ENCODE data around the gene ZNF789. TPM values are rescaled to one million over a fixed set of nuclear protein-coding genes. Genes with fewer than 3 reads are reported as not detected.
"Not testable (repeated sequence)": the region's sequence is repeated elsewhere in the genome, so short reads cannot be mapped to it uniquely, and the experiment has no call there.

ZNF789 gene
- total RNA-seq, 4 donors from 2014 or later = 23.8 to 44.8 (median 36.8) TPM

DNA sequence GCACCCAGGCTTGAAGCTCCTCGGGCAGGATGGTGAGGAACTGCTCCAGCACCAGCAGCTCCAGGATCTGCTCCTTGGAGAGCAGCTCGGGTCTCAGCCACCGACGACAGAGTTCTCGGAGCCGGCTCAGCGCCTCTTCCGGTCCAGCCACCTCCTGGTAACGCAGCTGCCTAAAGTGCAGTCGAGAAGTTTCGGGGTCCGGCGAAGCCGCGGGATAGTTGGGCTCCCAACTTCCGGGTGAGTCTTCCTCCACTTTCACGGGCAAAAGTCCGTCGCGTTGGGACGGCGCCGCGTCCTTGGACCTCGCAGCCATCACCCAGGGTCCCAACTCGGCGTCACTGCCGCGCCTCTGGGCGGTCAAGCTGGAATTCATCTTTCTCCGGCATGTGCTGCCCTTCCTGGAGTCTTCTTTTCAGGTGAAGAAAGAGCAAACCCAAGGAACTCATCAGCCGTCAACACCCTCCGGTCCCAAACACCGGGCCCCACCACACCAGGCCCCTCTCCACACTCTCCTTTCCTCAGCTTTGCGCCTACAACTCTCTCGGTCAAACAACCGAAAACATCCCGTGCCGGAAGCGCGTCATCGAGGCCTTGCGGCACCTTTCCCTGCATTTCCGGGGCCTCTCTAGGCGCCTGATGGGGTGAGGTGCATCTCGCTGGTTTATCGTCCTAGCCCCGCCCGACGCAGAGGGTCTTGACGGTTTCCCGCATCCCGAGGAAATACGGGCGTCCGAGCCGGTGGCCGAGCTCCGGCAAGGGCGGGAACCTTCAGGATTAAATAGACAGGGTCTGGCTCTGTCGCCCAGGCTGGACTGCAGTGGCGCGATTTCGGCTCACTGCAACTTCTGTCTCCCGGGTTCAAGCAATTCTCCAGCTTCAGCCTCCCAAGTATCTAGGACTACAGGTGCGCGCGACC lies 27.3 kb downstream of the ZNF789 start, which contains the start of gene ZNF394:
ZNF394 (minus strand) TSS at position 561 of the 916 bp plus-strand sequence; CDS start at position 373, 188 bp downstream.
- Histone ChIP-seq H3K27ac (peak within 1 kb of the TSS; percentile 93 to 99 (median 98)), H3K36me3 (peaks cover 0 to 18% (median 0%) of the 10 kb centered on the region in 3 donors), H3K4me1 (peaks cover 2 to 26% (median 13%) of the 10 kb centered on the region in 4 donors), H3K9me3 (peaks cover 0 to 3% (median 0%) of the 10 kb centered on the region in 4 donors), H3K27me3 (no peaks in the 10 kb centered on the region), H3K4me3 (peak within 1 kb of the TSS; percentile 73 to 98 (median 86))
- DNase-seq = peak; percentile 92 to 97 (median 94)
- peak; percentile 71 to 73 for TF ChIP-seq POLR2A (IDR thresholded peaks at IDR 0.05)
- TF ChIP-seq, protein P1, sequence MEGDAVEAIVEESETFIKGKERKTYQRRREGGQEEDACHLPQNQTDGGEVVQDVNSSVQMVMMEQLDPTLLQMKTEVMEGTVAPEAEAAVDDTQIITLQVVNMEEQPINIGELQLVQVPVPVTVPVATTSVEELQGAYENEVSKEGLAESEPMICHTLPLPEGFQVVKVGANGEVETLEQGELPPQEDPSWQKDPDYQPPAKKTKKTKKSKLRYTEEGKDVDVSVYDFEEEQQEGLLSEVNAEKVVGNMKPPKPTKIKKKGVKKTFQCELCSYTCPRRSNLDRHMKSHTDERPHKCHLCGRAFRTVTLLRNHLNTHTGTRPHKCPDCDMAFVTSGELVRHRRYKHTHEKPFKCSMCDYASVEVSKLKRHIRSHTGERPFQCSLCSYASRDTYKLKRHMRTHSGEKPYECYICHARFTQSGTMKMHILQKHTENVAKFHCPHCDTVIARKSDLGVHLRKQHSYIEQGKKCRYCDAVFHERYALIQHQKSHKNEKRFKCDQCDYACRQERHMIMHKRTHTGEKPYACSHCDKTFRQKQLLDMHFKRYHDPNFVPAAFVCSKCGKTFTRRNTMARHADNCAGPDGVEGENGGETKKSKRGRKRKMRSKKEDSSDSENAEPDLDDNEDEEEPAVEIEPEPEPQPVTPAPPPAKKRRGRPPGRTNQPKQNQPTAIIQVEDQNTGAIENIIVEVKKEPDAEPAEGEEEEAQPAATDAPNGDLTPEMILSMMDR (IDR thresholded peaks at IDR 0.05) = peak in 1 of 6 experiments; percentile 10

DNA sequence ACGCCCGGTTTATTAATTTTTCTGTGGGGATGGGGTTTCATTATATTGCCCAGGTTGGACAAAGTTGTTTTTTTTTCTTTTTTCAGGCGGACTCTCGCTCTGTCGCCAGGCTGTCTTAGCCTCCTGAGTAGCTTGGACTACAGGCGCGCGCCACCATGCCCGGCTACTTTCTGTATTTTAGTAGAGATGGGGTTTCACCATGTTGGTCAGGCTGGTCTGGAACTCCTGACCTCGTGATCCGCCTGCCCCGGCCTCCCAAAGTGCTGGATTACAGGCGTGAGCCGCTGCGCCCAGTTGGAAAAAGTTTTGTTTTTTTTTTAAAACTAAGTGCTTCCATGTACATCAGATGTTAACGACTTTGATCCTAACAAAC lies 27.9 kb downstream of the ZNF789 start:
- TF ChIP-seq, protein P1 (IDR thresholded peaks at IDR 0.05) = no peak
- TF ChIP-seq POLR2A (IDR thresholded peaks at IDR 0.05) = no peak
- Histone ChIP-seq H3K27me3 (no peaks in the 10 kb centered on the region), H3K4me3 (peak overlapping the region; percentile 73 to 98 (median 86)), H3K9me3 (no peaks in the 10 kb centered on the region), H3K4me1 (peaks cover 2 to 28% (median 14%) of the 10 kb centered on the region in 4 donors), H3K36me3 (peaks cover 0 to 11% (median 0%) of the 10 kb centered on the region in 3 donors), H3K27ac (peak overlapping the region; percentile 93 to 99 (median 98))
- DNase-seq = no peak

DNA sequence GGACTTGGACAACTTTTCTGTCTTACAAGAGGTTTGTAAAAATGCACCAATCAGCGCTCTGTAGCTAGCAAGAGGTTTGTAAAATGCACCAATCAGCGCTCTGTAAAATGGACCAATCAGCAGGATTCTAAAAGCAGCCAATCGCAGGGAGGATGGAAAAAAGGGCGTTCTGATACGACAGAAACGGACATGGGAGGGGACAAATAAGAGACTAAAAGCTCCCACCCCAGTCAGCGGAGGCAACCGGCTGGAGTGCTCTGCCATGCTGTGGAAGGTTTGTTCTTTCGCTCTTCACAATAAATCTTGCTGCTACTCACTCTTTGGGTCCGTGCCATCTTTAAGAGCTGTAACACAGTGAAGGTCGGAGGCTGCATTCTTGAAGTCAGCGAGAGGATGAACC lies 28.5 kb downstream of the ZNF789 start:
- not testable (repeated sequence) for H3K36me3 ChIP-seq, H3K9me3 ChIP-seq, H3K27me3 ChIP-seq, H3K4me3 ChIP-seq, DNase-seq, H3K27ac ChIP-seq
- peaks cover 2 to 34% (median 17%) of the 10 kb centered on the region in 4 donors for H3K4me1 ChIP-seq

DNA sequence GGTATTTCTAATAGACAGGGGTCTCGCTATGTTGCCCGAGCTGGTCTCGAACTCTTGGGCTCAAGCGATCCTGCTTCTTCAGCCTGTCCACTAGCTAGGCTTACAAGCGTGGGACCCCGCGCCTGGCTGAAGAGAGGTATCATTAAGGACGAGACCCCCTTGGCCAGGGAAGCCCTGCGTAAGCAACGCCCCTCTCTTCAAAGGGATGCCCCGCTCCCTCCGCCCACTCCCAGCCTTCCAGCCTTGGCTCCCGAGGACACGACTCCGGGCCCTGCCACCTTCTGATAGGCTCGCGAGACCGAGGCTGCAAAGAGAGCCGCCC lies 31.6 kb downstream of the ZNF789 start:
- TF ChIP-seq, protein P1 (IDR thresholded peaks at IDR 0.05) = no peak
- no peak for TF ChIP-seq POLR2A (IDR thresholded peaks at IDR 0.05)
- peaks cover 0 to 33% (median 8%) of the 10 kb centered on the region in 4 donors for H3K4me1 ChIP-seq
- H3K9me3 ChIP-seq = no peaks in the 10 kb centered on the region
- DNase-seq = no peak
- H3K4me3 ChIP-seq = peak overlapping the region; percentile 62 to 81 (median 78)
- peak overlapping the region; percentile 86 to 94 (median 90) for H3K27ac ChIP-seq
- H3K27me3 ChIP-seq = no peaks in the 10 kb centered on the region
- no peaks in the 10 kb centered on the region for H3K36me3 ChIP-seq

DNA sequence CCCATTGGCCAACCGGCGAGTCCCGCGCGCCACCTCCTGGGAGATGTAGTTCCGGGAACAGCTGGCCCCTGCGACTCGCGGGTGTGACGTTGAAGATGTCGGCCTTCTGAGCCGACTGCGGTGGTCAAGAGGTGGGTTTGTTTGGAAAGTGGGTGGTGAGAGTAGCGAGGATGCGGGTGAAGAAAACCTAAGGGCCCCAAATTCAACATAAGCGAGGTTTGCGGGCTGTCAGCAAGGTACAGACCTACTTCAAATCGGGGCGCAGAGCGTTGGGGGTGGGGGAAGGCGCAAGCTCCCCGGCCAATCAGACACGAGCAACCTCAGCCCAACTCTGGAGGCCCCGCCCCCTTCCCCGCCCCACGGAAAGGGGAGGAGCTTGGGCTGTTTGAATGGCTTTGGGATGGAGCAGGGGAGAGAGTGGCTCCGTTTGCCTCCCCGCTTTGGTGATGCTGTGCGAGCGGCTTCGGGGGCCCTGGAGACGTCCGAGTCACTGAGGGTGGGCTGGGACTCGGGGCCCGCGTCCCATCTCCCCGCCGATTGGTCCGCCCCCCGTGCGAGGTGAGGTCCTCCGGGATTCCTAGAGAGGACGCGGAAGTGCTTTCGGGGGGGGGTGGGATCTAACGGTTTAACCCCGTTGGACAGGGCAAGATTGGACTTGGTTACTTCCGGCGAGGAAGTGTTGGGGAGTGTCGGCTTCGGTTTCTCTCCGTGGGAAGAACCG lies 32.1 kb downstream of the ZNF789 start, which contains the start of gene ZKSCAN5:
ZKSCAN5 (plus strand) TSS at position 60 of the 721 bp plus-strand sequence. CDS start 1,383 bp downstream, outside the sequence.
- Histone ChIP-seq H3K4me1 (peaks cover 0 to 33% (median 8%) of the 10 kb centered on the region in 4 donors), H3K4me3 (peak within 1 kb of the TSS; percentile 62 to 81 (median 78)), H3K27me3 (no peaks in the 10 kb centered on the region), H3K9me3 (no peaks in the 10 kb centered on the region), H3K36me3 (no peaks in the 10 kb centered on the region), H3K27ac (peak within 1 kb of the TSS; percentile 86 to 94 (median 90))
- DNase-seq = peak; percentile 99
- TF ChIP-seq, protein P1 (IDR thresholded peaks at IDR 0.05) = peak in 1 of 6 experiments; percentile 2
- TF ChIP-seq POLR2A (IDR thresholded peaks at IDR 0.05) = peak in 1 of 2 donors; percentile 63

All from Peyer's patch (tissue), 4 donors.